Common myeloid progenitor, CD34-positive (primary cell): ENCODE measurements around the gene HES7.

Source experiments
- CTCF ChIA-PET: fragments of 350-600 bp; sonication (Branson Sonifier 250); formaldehyde crosslinking; loops from one replicate; lab custom pipeline; 2021; ENCODE audit warnings: antibody characterized with exemption; lab: Charles Lee
- POLR2A ChIA-PET: fragments of 350-600 bp; sonication (Branson Sonifier 250); formaldehyde crosslinking; loops from one replicate; lab custom pipeline; 2021; ENCODE audit warnings: antibody characterized with exemption; lab: Charles Lee
- DNase-seq, 3 donors: peaks; one replicate each; pipeline versions ENCODE4 v3.0.0 to v3.0.0-alpha.2; 2013
- H3K27ac ChIP-seq, 2 experiments: 1 replicate in 1 of 2; 2 replicates in 1 of 2; pipeline ENCODE4 v1.7.0; 2013; ENCODE audit warnings: inconsistent platforms in 2 of 2, low read length in 2 of 2, mild to moderate bottlenecking in 2 of 2, low read depth in 1 of 2, moderate library complexity in 1 of 2; ENCODE audit not compliant: severe bottlenecking in 2 of 2, insufficient read depth in 1 of 2, poor library complexity in 1 of 2
- H3K27me3 ChIP-seq, 5 experiments: replicated peaks in 2 of 5; 1 replicate in 3 of 5; 2 replicates in 2 of 5; pipeline versions ENCODE4 v1.6.1 to v1.7.0; 2013; ENCODE audit warnings: low read length in 4 of 5, mild to moderate bottlenecking in 2 of 5, moderate library complexity in 2 of 5, inconsistent platforms in 1 of 5; ENCODE audit not compliant: insufficient read depth in 5 of 5, control insufficient read depth in 4 of 5
- H3K36me3 ChIP-seq, 4 experiments: 1 replicate in 2 of 4; 2 replicates in 2 of 4; pipeline versions ENCODE4 v1.6.1 to v1.7.0; 2013; ENCODE audit warnings: low read length in 3 of 4, control low read depth in 1 of 4, mild to moderate bottlenecking in 1 of 4; ENCODE audit not compliant: control insufficient read depth in 4 of 4, insufficient read depth in 4 of 4
- H3K4me1 ChIP-seq, 4 experiments: 1 replicate in 3 of 4; 2 replicates in 1 of 4; pipeline versions ENCODE4 v1.6.1 to v1.7.1; 2013; ENCODE audit warnings: low read length in 3 of 4, mild to moderate bottlenecking in 3 of 4, control low read depth in 1 of 4, inconsistent platforms in 1 of 4, moderate library complexity in 1 of 4; ENCODE audit not compliant: control insufficient read depth in 4 of 4, insufficient read depth in 4 of 4; ENCODE audit errors: control extremely low read depth in 1 of 4
- H3K4me3 ChIP-seq, 7 experiments: 1 replicate in 4 of 7; 2 replicates in 3 of 7; pipeline versions ENCODE4 v1.5.1 to v1.7.0; 2013; ENCODE audit warnings: mild to moderate bottlenecking in 7 of 7, low read length in 6 of 7, moderate library complexity in 6 of 7, inconsistent platforms in 2 of 7, low read depth in 2 of 7, control low read depth in 1 of 7; ENCODE audit not compliant: insufficient read depth in 4 of 7, control insufficient read depth in 1 of 7; ENCODE audit errors: extremely low read depth in 1 of 7
- H3K9me3 ChIP-seq, 5 experiments: 1 replicate in 4 of 5; 2 replicates in 1 of 5; pipeline versions ENCODE4 v1.6.1 to v1.7.1; 2013; ENCODE audit warnings: low read length in 4 of 5, mild to moderate bottlenecking in 2 of 5, inconsistent platforms in 1 of 5, low read depth in 1 of 5, moderate library complexity in 1 of 5; ENCODE audit not compliant: control insufficient read depth in 4 of 5, insufficient read depth in 2 of 5; ENCODE audit errors: control extremely low read depth in 1 of 5
- WGBS: methylation state at CpG from one replicate; pipeline ENCODE4 v1.1.5; 2013; ENCODE audit not compliant: insufficient coverage; 5-methylcytosine and 5-hydroxymethylcytosine counted together

HES7 gene

DNA sequence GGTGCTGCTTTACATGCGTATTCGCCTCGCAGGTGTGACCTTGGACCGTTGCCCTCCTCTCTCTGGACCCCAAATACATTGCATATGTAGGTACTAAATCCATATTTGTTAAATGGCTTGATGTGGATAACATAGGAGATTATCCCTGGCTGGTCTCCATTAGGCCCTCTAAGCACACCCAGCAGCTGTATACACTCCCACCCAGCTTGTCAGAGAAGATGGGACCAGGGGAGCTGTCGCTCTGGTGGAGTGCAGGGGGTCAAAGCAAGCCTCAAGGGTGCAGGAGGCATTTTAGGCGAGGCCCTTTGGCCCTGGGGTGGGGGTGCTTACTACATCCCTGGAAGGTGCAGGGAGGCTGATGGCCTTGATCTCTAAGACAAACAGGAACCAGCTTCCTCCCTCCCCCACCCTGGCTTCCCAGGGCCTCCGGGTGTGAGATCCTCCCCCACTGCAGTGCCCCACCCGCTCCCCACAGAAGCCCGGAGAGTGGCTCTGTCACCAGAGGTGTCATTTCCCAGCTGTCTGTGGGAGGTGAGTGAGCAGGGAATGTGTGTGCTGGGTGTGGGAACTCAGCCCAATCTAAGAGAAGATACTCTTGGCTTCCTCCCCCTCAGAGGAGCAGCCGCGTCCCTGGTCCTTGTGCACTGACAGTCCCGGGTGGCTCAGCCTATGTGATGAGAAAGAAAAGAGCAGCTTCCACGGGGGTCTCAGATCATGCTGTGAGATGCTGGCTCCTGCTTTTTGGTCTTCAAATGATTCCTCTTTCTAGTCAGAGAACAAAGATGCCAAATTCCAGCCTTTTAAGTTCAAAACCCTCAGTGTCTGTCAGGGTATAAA, 40.3 kb upstream of the HES7 start:
- Histone ChIP-seq H3K9me3 (no peaks in the 10 kb centered on the region), H3K36me3 (peaks cover 0 to 24% (median 18%) of the 10 kb centered on the region in 4 experiments), H3K4me1 (peaks cover 4 to 42% (median 36%) of the 10 kb centered on the region in 4 experiments), H3K4me3 (peak overlapping the region in 5 of 7 experiments; percentile 9 to 96 (median 90)), H3K27me3 (no peaks in the 10 kb centered on the region), H3K27ac (peak overlapping the region in 1 of 2 experiments; percentile 88)
- POLR2A ChIA-PET: interaction anchor here (1.0 to 5.0 kb wide), 3 partner anchors 9 to 22 kb away, joined by 3 to 44 read pairs (median 4); no protein-coding TSS in a partner anchor
- CTCF ChIA-PET: interaction anchor here (1.9 to 19.3 kb wide), 2 partner anchors 9 to 23 kb away, joined by 5 to 292 read pairs; partner anchors contain the start of gene PER1
- peak; percentile 39 to 71 (median 70) for DNase-seq
- WGBS: 13% methylated on average over 4 of the region's 13 CpGs

DNA sequence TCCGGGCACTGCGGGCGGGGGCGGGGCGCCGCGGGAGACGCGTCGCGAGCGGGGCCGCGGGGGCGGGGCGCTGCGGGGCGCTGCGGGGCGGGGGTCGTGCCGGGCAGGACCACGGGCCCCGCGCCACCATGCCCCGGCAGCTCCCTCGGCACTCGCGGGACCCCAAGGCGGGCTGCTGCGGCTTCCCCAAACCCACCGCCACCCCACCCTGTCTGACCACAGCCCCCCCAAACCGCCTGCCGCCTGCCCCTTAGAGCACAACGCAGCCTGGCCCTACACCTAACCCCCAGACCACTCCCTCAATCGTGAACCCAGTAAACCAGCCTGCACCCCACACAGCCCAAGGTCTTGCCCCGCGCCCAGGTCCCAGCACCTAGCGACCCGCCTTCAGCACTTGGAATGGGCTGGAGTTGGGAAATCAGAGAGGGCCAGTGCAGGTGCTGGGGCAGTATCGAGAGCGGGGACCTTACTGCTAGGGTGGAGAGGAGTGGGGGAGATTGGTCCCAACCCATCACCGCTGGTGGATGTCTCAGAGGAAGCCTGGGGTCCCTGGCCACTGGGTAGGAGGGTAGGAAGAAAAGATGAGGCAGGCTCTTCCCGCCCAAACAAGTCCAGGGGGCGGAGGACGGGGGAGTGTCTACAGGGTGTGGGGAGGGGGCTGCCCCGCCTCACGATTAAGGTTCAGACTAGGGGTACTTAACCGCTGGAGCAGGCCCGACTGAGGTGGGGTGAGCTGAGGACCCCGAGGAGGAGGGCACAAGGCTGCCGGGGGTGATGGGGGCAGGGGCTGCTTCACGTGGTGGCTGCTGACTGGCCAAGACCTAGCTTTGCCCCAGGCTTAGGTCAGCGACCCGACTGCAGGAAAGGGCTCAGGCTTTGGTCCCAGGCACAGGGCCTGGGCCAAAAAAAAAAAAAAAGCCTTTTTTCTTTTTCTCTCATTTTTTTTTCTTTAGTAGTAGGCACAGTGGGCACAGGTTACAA, 39.4 kb upstream of the HES7 start:
- peaks cover 0 to 28% (median 18%) of the 10 kb centered on the region in 4 experiments for H3K36me3 ChIP-seq
- 13% methylated on average over 47 of the region's 55 CpGs for WGBS
- peaks cover 4 to 47% (median 40%) of the 10 kb centered on the region in 4 experiments for H3K4me1 ChIP-seq
- ChIA-PET CTCF (interaction anchor here (1.9 to 19.3 kb wide), 2 partner anchors 10 to 22 kb away, joined by 5 to 292 read pairs; partner anchors contain the start of gene PER1), POLR2A (interaction anchor here (0.7 to 5.0 kb wide), 3 partner anchors 10 to 83 kb away, joined by 3 to 44 read pairs (median 6); no protein-coding TSS in a partner anchor)
- no peaks in the 10 kb centered on the region for H3K27me3 ChIP-seq
- H3K27ac ChIP-seq: peak overlapping the region in 1 of 2 experiments; percentile 88
- no peaks in the 10 kb centered on the region for H3K9me3 ChIP-seq
- DNase-seq: no peak
- peak overlapping the region; percentile 42 to 98 (median 90) for H3K4me3 ChIP-seq

DNA sequence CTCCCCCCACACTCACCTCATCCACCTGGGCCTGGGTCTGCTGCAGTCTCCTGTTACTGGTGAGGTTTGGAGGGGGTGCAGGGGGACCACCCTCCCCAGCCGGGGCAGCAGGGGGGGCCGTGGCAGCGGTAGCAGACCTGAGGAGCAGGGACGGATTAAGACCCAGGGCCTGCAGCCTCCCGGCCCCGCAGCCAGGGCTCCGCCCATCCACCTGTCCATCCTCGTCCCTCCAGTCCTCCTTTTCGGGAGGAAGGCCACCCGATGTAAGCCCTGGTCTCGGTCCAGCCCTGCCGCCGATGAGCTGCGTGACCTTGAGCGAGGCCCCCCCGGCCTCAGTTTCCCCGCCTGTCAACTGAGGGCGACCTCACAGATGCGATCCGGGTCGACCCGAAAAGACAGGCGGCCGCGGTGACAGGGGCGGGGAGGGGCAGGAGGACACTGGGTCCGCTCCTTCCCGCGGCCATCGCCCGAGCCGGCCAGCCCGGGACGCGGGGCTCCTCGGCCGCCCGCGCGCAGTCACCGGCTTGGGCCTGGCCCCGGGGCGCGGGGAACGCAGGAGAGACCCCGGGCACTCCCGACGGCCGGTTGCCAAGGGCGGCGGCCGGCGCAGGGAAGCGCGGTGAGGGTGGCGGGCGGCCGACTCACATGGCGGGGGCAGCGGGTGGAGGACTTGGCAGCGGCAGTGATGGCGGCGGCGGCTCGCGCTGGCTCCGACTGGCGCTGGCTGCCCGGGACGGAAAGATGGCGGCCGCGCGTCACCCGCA, 38.5 kb upstream of the HES7 start, which contains the start of gene VAMP2:
VAMP2 (minus strand) TSS at position 716 of the 764 bp plus-strand sequence; CDS start at position 647, 69 bp downstream.
- peak; percentile 62 to 80 (median 73) for DNase-seq
- ChIA-PET CTCF (interaction anchor here (2.2 to 19.3 kb wide), 2 partner anchors 21 to 43 kb away, joined by 12 to 292 read pairs; partner anchors contain the start of gene PER1), POLR2A (interaction anchor here (5.0 kb wide), 1 partner anchor 11 kb away, joined by 44 read pairs; no protein-coding TSS in a partner anchor)
- Histone ChIP-seq H3K36me3 (peaks cover 0 to 28% (median 18%) of the 10 kb centered on the region in 4 experiments), H3K9me3 (no peaks in the 10 kb centered on the region), H3K27ac (peak within 1 kb of the TSS; percentile 72 to 88), H3K27me3 (no peaks in the 10 kb centered on the region), H3K4me1 (peaks cover 4 to 47% (median 40%) of the 10 kb centered on the region in 4 experiments), H3K4me3 (peak within 1 kb of the TSS; percentile 74 to 98 (median 90))
- WGBS: 0% methylated on average over 73 of the region's 75 CpGs

DNA sequence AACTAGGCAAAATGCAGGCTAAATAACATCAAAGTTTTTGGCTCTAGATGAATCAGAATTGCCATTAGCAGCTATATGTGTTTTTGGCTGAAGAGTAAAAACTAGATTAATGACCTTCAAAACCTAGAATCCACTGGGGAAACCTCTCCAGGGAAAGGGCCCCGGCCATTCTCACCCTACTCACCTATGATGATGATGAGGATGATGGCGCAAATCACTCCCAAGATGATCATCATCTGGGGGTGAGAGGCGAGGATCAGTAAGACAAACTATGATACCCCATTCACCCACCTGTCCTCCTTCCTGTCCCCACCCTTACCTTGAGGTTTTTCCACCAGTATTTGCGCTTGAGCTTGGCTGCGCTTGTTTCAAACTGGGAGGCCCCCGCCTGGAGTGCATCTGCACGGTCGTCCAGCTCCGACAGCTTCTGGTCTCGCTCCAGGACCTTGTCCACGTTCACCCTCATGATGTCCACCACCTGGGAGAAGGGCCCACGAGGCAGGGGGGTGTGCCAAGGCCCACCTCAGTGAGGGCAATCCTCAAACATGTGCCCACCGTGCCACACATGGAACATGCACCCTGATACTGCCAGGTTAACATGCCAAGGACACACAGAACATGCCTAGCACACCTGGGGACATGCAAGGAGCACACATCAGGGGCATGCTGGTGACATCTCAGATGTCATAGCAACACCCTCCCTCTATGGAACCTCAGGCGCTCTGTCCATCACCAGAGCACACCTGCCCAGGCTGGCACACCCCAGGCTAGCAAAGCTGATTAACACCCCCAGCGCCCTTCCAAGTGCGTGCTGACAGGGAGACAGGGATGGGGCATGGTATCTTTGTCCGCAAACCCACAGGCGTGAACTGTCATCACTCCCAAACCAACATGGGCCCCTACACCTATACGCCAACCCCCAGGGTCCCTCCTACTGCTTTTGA, 37.7 kb upstream of the HES7 start:
- H3K4me1 ChIP-seq: peaks cover 8 to 54% (median 47%) of the 10 kb centered on the region in 4 experiments
- H3K27ac ChIP-seq: peak overlapping the region; percentile 72 to 88
- WGBS: 75% methylated on average over 14 of the region's 19 CpGs
- no peaks in the 10 kb centered on the region for H3K9me3 ChIP-seq
- ChIA-PET CTCF (interaction anchor here (1.5 to 19.3 kb wide), 6 partner anchors 12 to 102 kb away, joined by 3 to 292 read pairs (median 9); partner anchors contain the start of genes HES7 and PER1), POLR2A (interaction anchor here (0.6 to 5.0 kb wide), 3 partner anchors 12 to 131 kb away, joined by 3 to 44 read pairs (median 4); no protein-coding TSS in a partner anchor)
- no peak for DNase-seq
- H3K27me3 ChIP-seq: no peaks in the 10 kb centered on the region
- H3K4me3 ChIP-seq: peak overlapping the region; percentile 74 to 98 (median 90)
- H3K36me3 ChIP-seq: peaks cover 0 to 28% (median 18%) of the 10 kb centered on the region in 4 experiments

DNA sequence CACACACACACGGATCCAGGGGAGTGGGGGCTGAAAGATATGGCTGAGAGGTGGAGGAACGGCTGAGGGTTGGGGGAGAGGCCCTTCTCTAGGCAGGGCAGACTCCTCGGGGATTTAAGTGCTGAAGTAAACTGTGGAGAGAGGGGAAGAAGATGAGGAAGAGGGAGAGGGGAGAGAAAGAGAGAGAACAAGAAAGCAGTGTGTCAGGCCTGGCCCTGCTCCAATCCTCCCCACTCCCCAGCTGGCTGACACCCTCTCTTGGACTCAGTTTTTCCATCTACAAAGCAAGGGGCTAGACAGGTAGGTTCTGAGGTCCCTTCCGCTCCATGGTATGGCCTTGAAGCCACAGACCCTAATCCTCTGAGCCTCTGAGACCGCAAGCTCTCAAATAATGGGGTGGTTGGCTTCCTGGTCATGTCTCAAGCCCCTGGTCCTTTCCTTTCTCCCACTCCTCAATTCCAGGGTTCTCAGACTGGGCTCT, 36.9 kb upstream of the HES7 start:
- peaks cover 0 to 28% (median 18%) of the 10 kb centered on the region in 4 experiments for H3K36me3 ChIP-seq
- ChIA-PET POLR2A (interaction anchor here (0.6 to 5.0 kb wide), 5 partner anchors 12 to 130 kb away, joined by 3 to 44 read pairs (median 3); no protein-coding TSS in a partner anchor), CTCF (interaction anchor here (1.5 to 19.3 kb wide), 6 partner anchors 12 to 101 kb away, joined by 3 to 292 read pairs (median 9); partner anchors contain the start of genes HES7 and PER1)
- no peaks in the 10 kb centered on the region for H3K9me3 ChIP-seq
- 84% methylated on average over 4 of the region's 5 CpGs for WGBS
- H3K27me3 ChIP-seq: no peaks in the 10 kb centered on the region
- no peak for DNase-seq
- no peak overlapping the region for H3K4me3 ChIP-seq
- H3K4me1 ChIP-seq: peaks cover 8 to 57% (median 50%) of the 10 kb centered on the region in 4 experiments
- peak overlapping the region in 1 of 2 experiments; percentile 88 for H3K27ac ChIP-seq
